ENCODE results near the gene ZFAND5. TPM values are rescaled to one million over a fixed set of nuclear protein-coding genes. Genes with fewer than 3 reads are reported as not detected.

The ZFAND5 gene
- total RNA-seq, 1 donor from 2014 or later = 157 TPM

DNA sequence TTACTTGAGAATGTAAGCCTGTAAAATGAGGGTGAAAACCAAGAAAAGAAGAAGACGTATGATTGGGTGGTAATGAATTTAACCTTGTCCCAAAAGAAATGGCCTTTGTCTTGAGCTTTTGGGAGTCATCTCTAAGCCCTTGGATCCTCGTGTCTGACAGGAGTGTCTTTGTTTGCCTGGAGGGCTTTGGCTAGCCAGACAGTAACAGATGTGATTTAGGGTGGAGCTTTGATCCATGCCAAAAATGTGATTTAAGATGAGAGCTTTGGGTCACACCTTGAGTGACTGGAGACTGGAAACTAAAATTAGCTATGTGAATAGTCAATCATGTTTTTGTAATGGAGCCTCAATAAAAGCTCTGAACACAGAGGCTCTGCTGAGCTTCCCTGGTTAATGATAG lies 25.9 kb upstream of the ZFAND5 start:
- Mint-ChIP-seq H3K9me3 (ENCODE audit: low read depth) (peaks cover 2% of the 10 kb centered on the region), H3K4me1 (ENCODE audit: low read depth) (peaks cover 4% of the 10 kb centered on the region), H3K27ac (ENCODE audit: unreplicated experiment) (no peak overlapping the region), H3K36me3 (ENCODE audit: low read depth) (no peaks in the 10 kb centered on the region), H3K27me3 (ENCODE audit: low read depth) (no peaks in the 10 kb centered on the region), H3K4me3 (ENCODE audit: unreplicated experiment) (no peak overlapping the region)
- TF ChIP-seq, protein P1, sequence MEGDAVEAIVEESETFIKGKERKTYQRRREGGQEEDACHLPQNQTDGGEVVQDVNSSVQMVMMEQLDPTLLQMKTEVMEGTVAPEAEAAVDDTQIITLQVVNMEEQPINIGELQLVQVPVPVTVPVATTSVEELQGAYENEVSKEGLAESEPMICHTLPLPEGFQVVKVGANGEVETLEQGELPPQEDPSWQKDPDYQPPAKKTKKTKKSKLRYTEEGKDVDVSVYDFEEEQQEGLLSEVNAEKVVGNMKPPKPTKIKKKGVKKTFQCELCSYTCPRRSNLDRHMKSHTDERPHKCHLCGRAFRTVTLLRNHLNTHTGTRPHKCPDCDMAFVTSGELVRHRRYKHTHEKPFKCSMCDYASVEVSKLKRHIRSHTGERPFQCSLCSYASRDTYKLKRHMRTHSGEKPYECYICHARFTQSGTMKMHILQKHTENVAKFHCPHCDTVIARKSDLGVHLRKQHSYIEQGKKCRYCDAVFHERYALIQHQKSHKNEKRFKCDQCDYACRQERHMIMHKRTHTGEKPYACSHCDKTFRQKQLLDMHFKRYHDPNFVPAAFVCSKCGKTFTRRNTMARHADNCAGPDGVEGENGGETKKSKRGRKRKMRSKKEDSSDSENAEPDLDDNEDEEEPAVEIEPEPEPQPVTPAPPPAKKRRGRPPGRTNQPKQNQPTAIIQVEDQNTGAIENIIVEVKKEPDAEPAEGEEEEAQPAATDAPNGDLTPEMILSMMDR (IDR thresholded peaks at IDR 0.05) = no peak
- DNase-seq (ENCODE audit: low spot score) = no peak

DNA sequence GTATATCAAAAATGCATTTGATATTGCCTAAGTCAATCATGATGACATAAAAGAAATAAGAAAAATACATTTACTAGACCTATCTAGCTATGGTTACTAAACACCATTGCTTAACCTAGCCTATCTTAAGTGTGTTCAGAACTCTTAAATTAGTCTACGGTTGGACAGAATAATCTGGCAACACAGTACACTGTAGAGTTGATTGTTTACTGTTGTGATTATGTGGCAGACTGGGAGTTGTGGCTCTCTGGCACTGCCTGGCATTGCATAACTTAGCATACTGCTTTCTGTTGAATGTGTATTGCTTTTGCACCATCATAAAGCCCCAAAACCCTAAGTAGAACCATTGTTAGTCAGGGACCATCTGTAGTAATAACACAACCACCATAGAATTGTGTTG lies 21.2 kb upstream of the ZFAND5 start:
- DNase-seq (ENCODE audit: low spot score) = no peak
- Mint-ChIP-seq H3K36me3 (ENCODE audit: low read depth) (no peaks in the 10 kb centered on the region), H3K27me3 (ENCODE audit: low read depth) (no peaks in the 10 kb centered on the region), H3K4me3 (ENCODE audit: unreplicated experiment) (no peak overlapping the region), H3K27ac (ENCODE audit: unreplicated experiment) (no peak overlapping the region), H3K9me3 (ENCODE audit: low read depth) (peaks cover 2% of the 10 kb centered on the region), H3K4me1 (ENCODE audit: low read depth) (peaks cover 33% of the 10 kb centered on the region)
- TF ChIP-seq, protein P1 (IDR thresholded peaks at IDR 0.05) = no peak

DNA sequence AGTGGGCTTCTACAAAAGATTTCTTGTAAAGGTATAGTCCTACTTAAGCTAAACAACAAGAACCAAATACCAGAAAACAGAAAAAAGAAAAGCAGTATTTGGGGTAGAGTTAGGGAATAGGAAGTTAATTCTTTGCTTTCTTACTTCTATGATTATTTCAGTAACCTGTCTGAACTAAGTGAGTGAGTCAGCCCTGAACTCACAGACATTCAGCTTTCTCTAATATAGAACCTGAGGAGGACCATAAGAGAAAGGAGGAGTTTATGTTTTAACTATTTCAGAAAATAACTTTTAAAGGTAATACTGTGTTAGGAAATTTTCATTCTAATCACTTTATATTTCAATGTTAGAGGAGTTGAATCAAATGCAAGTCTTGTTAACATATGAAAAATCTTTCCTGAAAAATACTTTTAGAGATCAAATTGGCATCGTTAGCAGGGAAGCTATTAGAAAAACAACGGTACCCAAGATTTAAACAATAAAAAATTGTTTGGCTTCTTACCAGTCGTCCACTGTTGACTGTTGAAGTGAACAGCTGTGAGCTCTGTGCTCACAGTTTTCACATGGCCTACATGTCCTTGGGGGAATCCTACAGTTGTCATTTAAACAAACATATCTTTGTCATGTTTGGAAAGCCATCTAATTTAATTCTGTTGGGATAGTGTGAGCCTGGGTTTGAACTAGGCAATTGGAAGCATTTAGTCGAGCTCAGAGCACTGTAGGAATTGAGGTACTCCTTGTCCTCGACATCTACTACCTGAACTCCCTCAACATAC lies 19.9 kb upstream of the ZFAND5 start:
- Mint-ChIP-seq H3K27ac (ENCODE audit: unreplicated experiment) (peak overlapping the region; percentile 49), H3K36me3 (ENCODE audit: low read depth) (no peaks in the 10 kb centered on the region), H3K27me3 (ENCODE audit: low read depth) (no peaks in the 10 kb centered on the region), H3K4me3 (ENCODE audit: unreplicated experiment) (no peak overlapping the region), H3K9me3 (ENCODE audit: low read depth) (no peaks in the 10 kb centered on the region), H3K4me1 (ENCODE audit: low read depth) (peaks cover 33% of the 10 kb centered on the region)
- TF ChIP-seq, protein P1 (IDR thresholded peaks at IDR 0.05) = no peak
- no peak for DNase-seq (ENCODE audit: low spot score)

DNA sequence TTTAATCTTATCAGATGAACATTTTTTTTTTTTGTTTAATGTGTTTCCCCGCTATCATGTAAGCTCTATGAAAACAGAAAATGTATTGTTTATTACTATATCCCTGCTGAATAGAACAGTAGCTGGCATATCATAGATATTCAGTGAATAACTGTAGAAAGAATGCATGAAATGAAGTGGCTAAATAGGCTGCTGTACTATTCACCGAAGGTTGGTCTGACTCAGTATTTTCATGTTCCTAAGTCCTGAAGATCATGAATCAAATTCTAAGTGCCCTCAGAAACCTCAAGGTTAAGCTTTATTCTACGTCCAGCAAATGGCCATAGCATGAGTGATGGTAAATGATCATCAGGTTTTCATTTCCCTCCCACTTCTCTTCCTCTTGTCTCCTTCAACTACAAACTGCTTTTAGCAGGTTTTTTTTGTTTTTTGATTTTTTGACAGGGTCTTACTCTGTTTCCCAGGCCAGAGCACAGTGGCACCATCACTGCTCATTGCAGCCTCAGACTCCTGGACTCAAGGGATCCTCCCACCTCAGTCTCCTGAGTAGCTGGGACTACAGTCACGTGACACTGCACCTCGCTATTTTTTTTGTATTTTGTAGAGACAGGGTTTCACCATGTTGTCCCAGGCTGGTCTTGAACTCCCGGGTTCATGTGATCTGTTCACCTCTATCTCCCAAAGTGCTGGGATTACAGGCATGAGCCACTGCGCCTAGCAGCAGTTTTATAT lies 19.1 kb upstream of the ZFAND5 start:
- no peaks in the 10 kb centered on the region for H3K36me3 Mint-ChIP-seq (ENCODE audit: low read depth)
- no peak overlapping the region for H3K4me3 Mint-ChIP-seq (ENCODE audit: unreplicated experiment)
- no peak for DNase-seq (ENCODE audit: low spot score)
- H3K27ac Mint-ChIP-seq (ENCODE audit: unreplicated experiment) = peak overlapping the region; percentile 49
- H3K9me3 Mint-ChIP-seq (ENCODE audit: low read depth) = no peaks in the 10 kb centered on the region
- TF ChIP-seq, protein P1 (IDR thresholded peaks at IDR 0.05) = no peak
- H3K27me3 Mint-ChIP-seq (ENCODE audit: low read depth) = no peaks in the 10 kb centered on the region
- H3K4me1 Mint-ChIP-seq (ENCODE audit: low read depth) = peaks cover 33% of the 10 kb centered on the region

DNA sequence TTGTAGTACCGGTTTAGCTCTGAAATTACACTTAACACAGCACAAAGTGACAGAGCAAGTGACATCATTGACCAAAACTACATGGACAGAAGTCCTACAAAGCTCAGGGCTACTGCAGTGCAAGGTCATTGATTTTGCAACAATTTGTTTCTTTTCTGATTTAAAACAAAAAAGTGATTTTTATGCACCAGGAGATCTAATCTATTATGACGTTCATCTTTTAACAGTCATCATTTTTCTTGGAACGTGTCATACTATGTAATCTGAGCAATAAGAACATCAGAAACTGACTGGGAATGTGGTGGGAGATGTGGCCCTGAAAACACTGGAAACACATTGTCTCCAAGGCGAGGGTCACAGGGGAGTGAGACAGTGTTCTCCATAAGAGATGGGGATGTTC lies 17.4 kb upstream of the ZFAND5 start:
- TF ChIP-seq, protein P1 (IDR thresholded peaks at IDR 0.05) = no peak
- Mint-ChIP-seq H3K4me3 (ENCODE audit: unreplicated experiment) (no peak overlapping the region), H3K27me3 (ENCODE audit: low read depth) (no peaks in the 10 kb centered on the region), H3K27ac (ENCODE audit: unreplicated experiment) (no peak overlapping the region), H3K4me1 (ENCODE audit: low read depth) (peaks cover 29% of the 10 kb centered on the region), H3K36me3 (ENCODE audit: low read depth) (no peaks in the 10 kb centered on the region), H3K9me3 (ENCODE audit: low read depth) (no peaks in the 10 kb centered on the region)
- DNase-seq (ENCODE audit: low spot score) = no peak
